ENCODE measurements around the gene CD276.
"Not testable (repeated sequence)": the region's sequence is repeated elsewhere in the genome, so short reads cannot be mapped to it uniquely, and the experiment has no call there.

- not testable (repeated sequence) for TF ChIP-seq CTCF (IDR thresholded peaks at IDR 0.05); ZFX (IDR thresholded peaks at IDR 0.05; ENCODE audit: borderline replicate concordance)
These were observed 47.9 kb downstream of the CD276 start for GRCh38 chr15:73732051-73732450.
